Astrocyte (in vitro differentiated cells and primary cell): ENCODE data around the gene SATB2. TPM values are rescaled to one million over a fixed set of nuclear protein-coding genes. Genes with fewer than 3 reads are reported as not detected.

Source experiments
- DNase-seq: peaks from one replicate; pipeline ENCODE4 v3.0.0-alpha.2; 2010; ENCODE audit warnings: low read depth
- FAIRE-seq: peaks from 2 replicates; lab custom pipeline; 2011; peaks lifted over from hg19 to GRCh38; lab: Jason Lieb, UNC
- H2AFZ ChIP-seq: 2 replicates; pipeline ENCODE4 v1.6.0; 2012; ENCODE audit warnings: low read depth, low read length, inconsistent platforms
- H3K27ac ChIP-seq: 2 replicates; pipeline ENCODE4 v1.5.1; 2011; ENCODE audit warnings: low read depth, low read length, inconsistent platforms
- H3K27me3 ChIP-seq: 2 replicates; pipeline ENCODE4 v1.6.0; 2011; ENCODE audit warnings: low read length, inconsistent platforms; ENCODE audit not compliant: insufficient read depth
- H3K36me3 ChIP-seq: 2 replicates; pipeline ENCODE4 v1.5.1; 2011; ENCODE audit warnings: low read length, inconsistent platforms; ENCODE audit not compliant: insufficient read depth
- H3K4me1 ChIP-seq: 2 replicates; pipeline ENCODE4 v1.5.1; 2011; ENCODE audit warnings: low read length, inconsistent platforms; ENCODE audit not compliant: insufficient read depth
- H3K4me2 ChIP-seq: 2 replicates; pipeline ENCODE4 v1.6.0; 2012; ENCODE audit warnings: low read length, inconsistent platforms
- H3K4me3 ChIP-seq: 2 replicates; pipeline ENCODE4 v1.5.1; 2011; ENCODE audit warnings: low read depth, mild to moderate bottlenecking, low read length, inconsistent platforms; ENCODE audit not compliant: insufficient read depth
- H3K79me2 ChIP-seq: 2 replicates; pipeline ENCODE4 v1.6.0; 2012; ENCODE audit warnings: mild to moderate bottlenecking, low read length, inconsistent platforms; ENCODE audit not compliant: insufficient read depth
- H3K9ac ChIP-seq: 2 replicates; pipeline ENCODE4 v1.6.0; 2012; ENCODE audit warnings: mild to moderate bottlenecking, low read length, inconsistent platforms
- H3K9me3 ChIP-seq: 2 replicates; pipeline ENCODE4 v1.5.1; 2012; ENCODE audit warnings: low read depth, mild to moderate bottlenecking, low read length, inconsistent platforms; ENCODE audit not compliant: insufficient read depth
- H4K20me1 ChIP-seq: 2 replicates; pipeline ENCODE4 v1.6.0; 2012; ENCODE audit warnings: low read length, inconsistent platforms; ENCODE audit not compliant: insufficient read depth
- H3K27ac Mint-ChIP-seq: one replicate; pipeline ENCODE4 v1.8.0; 2021; ENCODE audit warnings: mild to moderate bottlenecking, mixed read lengths; ENCODE audit not compliant: unreplicated experiment
- H3K27me3 Mint-ChIP-seq: one replicate; pipeline ENCODE4 v1.8.0; 2021; ENCODE audit warnings: low read depth, mixed read lengths; ENCODE audit not compliant: unreplicated experiment
- H3K36me3 Mint-ChIP-seq: one replicate; pipeline ENCODE4 v1.8.0; 2021; ENCODE audit warnings: low read depth, mixed read lengths; ENCODE audit not compliant: unreplicated experiment
- H3K4me1 Mint-ChIP-seq: one replicate; pipeline ENCODE4 v1.8.0; 2021; ENCODE audit warnings: low read depth, mixed read lengths; ENCODE audit not compliant: unreplicated experiment
- H3K4me3 Mint-ChIP-seq: one replicate; pipeline ENCODE4 v1.8.0; 2021; ENCODE audit warnings: mild to moderate bottlenecking, moderate library complexity, mixed read lengths; ENCODE audit not compliant: unreplicated experiment
- H3K9me3 Mint-ChIP-seq: one replicate; pipeline ENCODE4 v1.8.0; 2021; ENCODE audit warnings: mild to moderate bottlenecking, mixed read lengths; ENCODE audit not compliant: unreplicated experiment
- CTCF ChIP-seq: IDR thresholded peaks from 2 replicates; pipeline ENCODE4 v1.5.1; 2011; ENCODE audit warnings: low read depth, mild to moderate bottlenecking, inconsistent platforms, low read length, moderate library complexity; ENCODE audit not compliant: insufficient read depth
- EZH2 ChIP-seq: IDR thresholded peaks from 2 replicates; pipeline ENCODE4 v1.6.1; 2012; ENCODE audit warnings: mild to moderate bottlenecking, low read length, inconsistent platforms; ENCODE audit not compliant: insufficient read depth
- total RNA-seq: library from RNA; stranded (reverse); gene quantifications from 2 replicates; pipeline ENCODE4 v1.2.1, GENCODE V29; 2021

The SATB2 gene
- total RNA-seq, 1 donor from 2014 or later = 12.3 TPM

GRCh38 chr2:199442173-199442572 is 15.6 kb downstream of the SATB2 start:
- no peaks in the 10 kb centered on the region for H3K36me3 Mint-ChIP-seq
- Histone ChIP-seq H3K36me3 (peaks cover 2% of the 10 kb centered on the region), H3K27me3 (no peaks in the 10 kb centered on the region), H3K4me3 (no peak overlapping the region), H3K4me1 (peaks cover 4% of the 10 kb centered on the region), H3K27ac (no peak overlapping the region), H3K79me2 (peaks cover 51% of the 10 kb centered on the region), H2AFZ (no peak overlapping the region), H4K20me1 (peaks cover 24% of the 10 kb centered on the region), H3K9ac (no peak overlapping the region), H3K4me2 (no peak overlapping the region), H3K9me3 (no peaks in the 10 kb centered on the region)
- no peak overlapping the region for H3K27ac Mint-ChIP-seq
- DNase-seq = no peak
- no peaks in the 10 kb centered on the region for H3K27me3 Mint-ChIP-seq
- no peaks in the 10 kb centered on the region for H3K9me3 Mint-ChIP-seq
- TF ChIP-seq EZH2 = no peak
- no peak for TF ChIP-seq CTCF
- H3K4me1 Mint-ChIP-seq = peaks cover 3% of the 10 kb centered on the region
- H3K4me3 Mint-ChIP-seq = no peak overlapping the region
- FAIRE-seq = no peak

- no peaks in the 10 kb centered on the region for H3K27me3 Mint-ChIP-seq
- H3K36me3 Mint-ChIP-seq = no peaks in the 10 kb centered on the region
- H3K4me2 ChIP-seq = no peak overlapping the region
- no peak for TF ChIP-seq CTCF
- no peak for TF ChIP-seq EZH2
- H3K9me3 ChIP-seq = no peaks in the 10 kb centered on the region
- H3K79me2 ChIP-seq = peaks cover 47% of the 10 kb centered on the region
- H3K27me3 ChIP-seq = no peaks in the 10 kb centered on the region
- no peak overlapping the region for H3K9ac ChIP-seq
- no peak overlapping the region for H3K4me3 Mint-ChIP-seq
- no peak overlapping the region for H2AFZ ChIP-seq
- DNase-seq (no peak), FAIRE-seq (no peak)
- H3K4me3 ChIP-seq = no peak overlapping the region
- H3K9me3 Mint-ChIP-seq = no peaks in the 10 kb centered on the region
- H3K4me1 ChIP-seq = peaks cover 4% of the 10 kb centered on the region
- peaks cover 21% of the 10 kb centered on the region for H4K20me1 ChIP-seq
- peaks cover 2% of the 10 kb centered on the region for H3K36me3 ChIP-seq
- peaks cover 3% of the 10 kb centered on the region for H3K4me1 Mint-ChIP-seq
- no peak overlapping the region for H3K27ac ChIP-seq
- no peak overlapping the region for H3K27ac Mint-ChIP-seq
Measured at GRCh38 chr2:199441759-199442158, 16.0 kb downstream of the SATB2 start.

- Mint-ChIP-seq H3K9me3 (no peaks in the 10 kb centered on the region), H3K4me1 (peaks cover 3% of the 10 kb centered on the region), H3K27ac (no peak overlapping the region), H3K4me3 (no peak overlapping the region), H3K36me3 (peaks cover 2% of the 10 kb centered on the region), H3K27me3 (no peaks in the 10 kb centered on the region)
- Histone ChIP-seq H3K9ac (no peak overlapping the region), H3K27me3 (no peaks in the 10 kb centered on the region), H3K79me2 (peaks cover 43% of the 10 kb centered on the region), H3K4me2 (no peak overlapping the region), H2AFZ (no peak overlapping the region), H3K9me3 (no peaks in the 10 kb centered on the region), H4K20me1 (peaks cover 21% of the 10 kb centered on the region), H3K4me3 (no peak overlapping the region), H3K27ac (no peak overlapping the region), H3K4me1 (peaks cover 4% of the 10 kb centered on the region), H3K36me3 (peaks cover 2% of the 10 kb centered on the region)
- FAIRE-seq (no peak), DNase-seq (no peak)
- TF ChIP-seq EZH2 (no peak), CTCF (no peak)
Measured at GRCh38 chr2:199440118-199440517, 17.6 kb downstream of the SATB2 start.
